ENCODE measurements around the gene CCDC183.
"Not testable (repeated sequence)": the region's sequence is repeated elsewhere in the genome, so short reads cannot be mapped to it uniquely, and the experiment has no call there.

The CCDC183 gene

DNA sequence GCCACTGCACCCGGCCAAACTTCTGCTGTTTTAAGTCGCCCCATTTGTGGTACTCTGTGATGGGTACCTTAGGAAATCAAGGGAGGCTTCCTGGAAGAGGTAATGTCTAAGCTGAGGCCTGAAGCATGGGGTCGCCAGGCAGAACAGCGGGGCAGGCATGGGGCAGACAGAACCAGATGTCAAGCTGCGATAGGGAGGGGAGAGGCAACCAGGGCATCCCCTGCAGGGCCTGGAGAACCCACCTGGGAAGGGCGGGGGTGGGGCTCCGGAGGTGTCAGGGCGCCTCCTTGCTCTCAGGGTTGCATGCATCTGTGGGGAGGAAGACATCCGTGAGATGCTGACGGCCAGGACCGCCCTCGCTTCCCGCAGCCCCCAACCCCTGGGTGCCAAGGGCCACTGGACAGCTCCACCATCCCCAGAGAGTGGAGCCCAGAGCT lies 34.6 kb upstream of the CCDC183 start:
- H3K4me1 ChIP-seq (ENCODE audit: control insufficient read depth in 1 of 2, insufficient read depth in 2 of 2, low read length in 2 of 2) = peaks cover 0 to 7% of the 10 kb centered on the region in 2 donors
- no peaks in the 10 kb centered on the region for H3K36me3 ChIP-seq (ENCODE audit: control insufficient read depth in 1 of 2, insufficient read depth in 2 of 2, low read length in 2 of 2)
- no peak overlapping the region for H3K27ac ChIP-seq (ENCODE audit: low read length)
- H3K9me3 ChIP-seq (ENCODE audit: control insufficient read depth in 1 of 2, low read length in 2 of 2) = no peaks in the 10 kb centered on the region
- H3K27me3 ChIP-seq (ENCODE audit: low read depth, low read length) = no peaks in the 10 kb centered on the region
- no peak overlapping the region for H3K4me3 ChIP-seq (ENCODE audit: low read depth in 1 of 2, low read length in 2 of 2)

DNA sequence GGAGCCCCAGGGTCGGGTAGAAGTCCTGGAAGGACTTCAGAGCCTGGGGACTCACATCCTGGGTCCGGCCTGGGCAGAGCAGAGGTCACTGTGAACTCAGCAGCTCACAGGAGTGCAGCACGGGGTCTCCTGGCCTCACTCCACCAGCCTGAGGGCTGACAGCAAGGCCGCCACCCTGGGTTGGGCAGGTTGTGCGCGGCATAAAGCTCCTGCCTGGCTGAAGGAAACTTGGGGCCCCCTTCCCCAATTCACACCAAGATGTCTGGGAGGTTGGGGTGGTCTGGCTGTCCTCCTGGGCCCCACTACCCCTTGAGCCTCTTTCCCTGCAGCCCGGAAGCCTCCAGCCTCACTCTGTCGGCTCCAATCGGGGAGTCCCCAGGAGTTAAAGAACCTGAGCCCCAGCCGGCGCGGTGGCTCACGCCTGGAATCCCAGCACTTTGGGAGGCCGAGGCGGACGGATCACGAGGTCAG lies 33.9 kb upstream of the CCDC183 start:
- Histone ChIP-seq H3K27ac (ENCODE audit: low read length) (no peak overlapping the region), H3K9me3 (ENCODE audit: control insufficient read depth in 1 of 2, low read length in 2 of 2) (no peaks in the 10 kb centered on the region), H3K36me3 (ENCODE audit: control insufficient read depth in 1 of 2, insufficient read depth in 2 of 2, low read length in 2 of 2) (no peaks in the 10 kb centered on the region), H3K27me3 (ENCODE audit: low read depth, low read length) (no peaks in the 10 kb centered on the region), H3K4me1 (ENCODE audit: control insufficient read depth in 1 of 2, insufficient read depth in 2 of 2, low read length in 2 of 2) (peaks cover 0 to 7% of the 10 kb centered on the region in 2 donors), H3K4me3 (ENCODE audit: low read depth in 1 of 2, low read length in 2 of 2) (no peak overlapping the region)

DNA sequence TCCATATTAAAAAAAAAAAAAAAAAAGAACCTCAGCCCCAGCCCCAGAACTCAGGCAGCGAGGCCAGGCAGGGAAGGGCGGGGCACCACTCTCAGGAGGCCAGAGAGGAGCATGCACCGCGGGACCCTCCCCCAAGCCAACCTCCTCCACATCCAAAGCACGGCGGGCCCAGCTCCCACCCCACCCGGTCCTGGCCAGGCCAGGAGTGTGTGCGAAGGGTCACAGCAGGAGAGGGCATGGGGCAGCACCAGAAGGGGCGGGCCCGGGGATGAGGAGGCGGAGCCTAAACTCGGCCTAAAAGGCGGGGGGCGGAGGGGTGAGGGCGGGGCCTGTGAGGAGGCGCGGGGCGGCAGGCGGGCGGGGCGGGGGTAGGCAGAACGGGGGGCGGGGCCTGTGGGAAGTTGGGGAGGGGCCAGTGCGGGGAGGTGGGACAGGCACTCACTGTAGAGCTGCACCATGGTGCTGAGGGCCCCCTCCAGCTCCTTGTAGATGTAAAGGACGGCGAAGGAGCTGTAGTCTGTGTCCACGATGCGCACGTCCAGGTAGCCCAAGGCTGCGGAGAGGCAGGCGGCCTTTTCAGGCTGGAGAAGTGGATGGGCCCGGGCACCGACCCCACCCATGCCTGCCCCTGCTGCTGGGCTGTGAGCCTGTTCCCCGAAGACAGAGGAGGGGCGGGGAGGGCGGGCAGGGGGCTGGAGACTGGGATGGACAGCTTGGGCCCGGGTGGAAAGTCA lies 33.1 kb upstream of the CCDC183 start:
- no peaks in the 10 kb centered on the region for H3K36me3 ChIP-seq (ENCODE audit: control insufficient read depth in 1 of 2, insufficient read depth in 2 of 2, low read length in 2 of 2)
- no peaks in the 10 kb centered on the region for H3K27me3 ChIP-seq (ENCODE audit: low read depth, low read length)
- no peak overlapping the region for H3K4me3 ChIP-seq (ENCODE audit: low read depth in 1 of 2, low read length in 2 of 2)
- peaks cover 0 to 7% of the 10 kb centered on the region in 2 donors for H3K4me1 ChIP-seq (ENCODE audit: control insufficient read depth in 1 of 2, insufficient read depth in 2 of 2, low read length in 2 of 2)
- H3K27ac ChIP-seq (ENCODE audit: low read length) = no peak overlapping the region
- H3K9me3 ChIP-seq (ENCODE audit: control insufficient read depth in 1 of 2, low read length in 2 of 2) = no peaks in the 10 kb centered on the region

DNA sequence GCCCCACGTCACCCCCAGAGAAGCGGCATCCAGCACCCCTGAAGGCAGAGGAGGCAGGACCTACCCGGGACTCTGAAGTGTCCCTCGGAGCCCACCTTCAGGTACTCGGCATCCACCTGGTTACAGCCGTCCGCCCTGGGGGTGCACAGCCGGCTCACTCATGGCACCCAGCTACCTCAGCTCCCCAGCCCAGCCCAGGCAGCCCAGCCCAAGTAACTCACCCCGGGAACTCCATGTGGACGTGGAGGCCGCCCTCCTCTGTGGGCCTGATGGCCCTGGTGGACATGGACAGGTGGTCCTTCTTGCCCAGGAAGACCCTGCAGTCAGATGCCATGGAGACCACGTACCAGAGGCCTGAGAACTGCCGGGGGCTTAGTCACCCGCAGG lies 32.5 kb upstream of the CCDC183 start:
- Histone ChIP-seq H3K27me3 (ENCODE audit: low read depth, low read length) (no peaks in the 10 kb centered on the region), H3K9me3 (ENCODE audit: control insufficient read depth in 1 of 2, low read length in 2 of 2) (no peaks in the 10 kb centered on the region), H3K36me3 (ENCODE audit: control insufficient read depth in 1 of 2, insufficient read depth in 2 of 2, low read length in 2 of 2) (no peaks in the 10 kb centered on the region), H3K27ac (ENCODE audit: low read length) (no peak overlapping the region), H3K4me3 (ENCODE audit: low read depth in 1 of 2, low read length in 2 of 2) (no peak overlapping the region), H3K4me1 (ENCODE audit: control insufficient read depth in 1 of 2, insufficient read depth in 2 of 2, low read length in 2 of 2) (peaks cover 0 to 7% of the 10 kb centered on the region in 2 donors)

DNA sequence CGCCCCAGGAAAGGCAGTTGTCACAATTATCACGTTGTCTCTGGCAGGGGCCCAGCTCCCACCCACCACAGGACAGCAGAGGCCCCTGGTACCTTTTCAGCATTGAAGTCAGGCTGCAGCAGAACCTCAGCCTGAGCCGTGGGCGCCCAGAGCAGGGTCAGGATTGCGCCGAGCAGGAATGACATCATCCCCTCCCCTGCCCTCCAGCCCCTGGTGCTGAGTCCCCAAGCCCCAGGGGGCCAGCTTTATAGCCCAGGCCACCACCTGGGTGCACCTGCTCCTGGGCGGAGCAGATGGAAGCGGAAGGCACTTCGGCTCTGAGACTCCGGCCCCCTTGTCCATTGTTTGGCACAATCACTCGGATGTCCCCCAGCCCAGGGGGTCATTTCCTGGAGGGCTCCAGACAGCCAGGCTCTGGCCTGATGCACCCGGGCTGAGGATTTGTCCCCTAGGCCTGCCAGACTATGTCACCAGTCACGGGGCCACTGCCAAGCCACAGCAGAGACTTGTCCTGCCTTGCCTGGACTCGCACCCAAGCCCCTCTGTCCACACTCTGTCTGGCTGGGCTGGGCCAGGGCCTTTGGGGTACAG lies 31.7 kb upstream of the CCDC183 start, which contains the start of gene LCN15:
Gene LCN15 (minus strand): TSS at position 218 of the 591 bp plus-strand sequence. CDS start 30 bp downstream, at position 188.
- no peak within 1 kb of the TSS for H3K27ac ChIP-seq (ENCODE audit: low read length)
- no peaks in the 10 kb centered on the region for H3K27me3 ChIP-seq (ENCODE audit: low read depth, low read length)
- no peaks in the 10 kb centered on the region for H3K9me3 ChIP-seq (ENCODE audit: control insufficient read depth in 1 of 2, low read length in 2 of 2)
- H3K4me1 ChIP-seq (ENCODE audit: control insufficient read depth in 1 of 2, insufficient read depth in 2 of 2, low read length in 2 of 2) = peaks cover 0 to 7% of the 10 kb centered on the region in 2 donors
- H3K36me3 ChIP-seq (ENCODE audit: control insufficient read depth in 1 of 2, insufficient read depth in 2 of 2, low read length in 2 of 2) = no peaks in the 10 kb centered on the region
- no peak within 1 kb of the TSS for H3K4me3 ChIP-seq (ENCODE audit: low read depth in 1 of 2, low read length in 2 of 2)

DNA sequence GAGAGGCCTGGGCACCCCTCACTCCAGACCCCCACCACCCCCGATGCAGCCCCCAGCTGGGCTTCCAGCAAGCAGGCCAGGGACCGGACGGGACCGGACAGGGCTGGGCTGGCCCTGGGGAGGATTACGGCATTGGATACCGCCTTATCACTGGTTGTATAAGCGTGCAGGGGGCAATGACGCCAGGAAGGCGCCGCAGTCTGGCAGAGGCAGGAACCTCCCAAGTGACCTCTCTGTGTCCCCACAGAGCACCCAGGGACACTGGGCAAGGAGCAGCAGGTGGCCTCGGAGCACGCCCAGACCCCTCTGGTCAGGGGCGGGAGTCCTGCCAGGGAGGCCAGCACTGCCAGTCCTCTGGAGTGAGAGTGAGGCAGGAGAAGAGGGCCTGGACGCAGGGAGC lies 31.1 kb upstream of the CCDC183 start:
- no peaks in the 10 kb centered on the region for H3K9me3 ChIP-seq (ENCODE audit: control insufficient read depth in 1 of 2, low read length in 2 of 2)
- no peaks in the 10 kb centered on the region for H3K36me3 ChIP-seq (ENCODE audit: control insufficient read depth in 1 of 2, insufficient read depth in 2 of 2, low read length in 2 of 2)
- peaks cover 0 to 7% of the 10 kb centered on the region in 2 donors for H3K4me1 ChIP-seq (ENCODE audit: control insufficient read depth in 1 of 2, insufficient read depth in 2 of 2, low read length in 2 of 2)
- H3K27ac ChIP-seq (ENCODE audit: low read length) = no peak overlapping the region
- no peak overlapping the region for H3K4me3 ChIP-seq (ENCODE audit: low read depth in 1 of 2, low read length in 2 of 2)
- H3K27me3 ChIP-seq (ENCODE audit: low read depth, low read length) = no peaks in the 10 kb centered on the region

DNA sequence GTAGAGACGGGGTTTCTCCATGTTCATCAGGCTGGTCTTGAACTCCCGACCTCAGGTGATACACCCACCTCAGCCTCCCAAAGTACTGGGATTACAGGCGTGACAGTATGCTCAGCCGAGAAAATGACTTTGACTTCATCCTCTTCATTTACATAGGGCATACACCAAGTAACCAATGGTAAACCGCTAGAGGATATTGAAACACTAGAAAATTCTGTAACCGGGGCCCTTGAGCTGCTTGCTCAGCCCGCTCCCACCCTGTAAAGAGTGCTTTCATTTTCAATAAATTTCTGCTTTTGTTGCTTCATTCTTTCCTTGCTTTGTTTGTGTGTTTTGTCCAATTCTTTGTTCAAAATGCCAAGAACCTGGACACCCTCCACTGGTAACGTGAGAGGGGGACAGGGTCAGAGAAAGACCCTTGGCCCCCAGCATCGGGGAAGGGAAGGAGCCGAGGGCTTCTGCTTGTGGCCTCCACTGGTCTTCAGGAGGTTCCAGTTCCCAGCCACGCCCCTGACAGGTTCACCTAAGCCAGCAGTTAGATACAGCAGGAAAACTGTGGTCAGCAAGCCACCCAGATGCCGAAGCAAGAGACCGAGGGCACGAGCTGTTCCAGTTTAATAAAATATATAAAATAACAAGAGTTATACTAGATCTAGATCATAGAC lies 30.3 kb upstream of the CCDC183 start:
- H3K27ac ChIP-seq (ENCODE audit: low read length); H3K9me3 ChIP-seq (ENCODE audit: control insufficient read depth in 1 of 2, low read length in 2 of 2); H3K36me3 ChIP-seq (ENCODE audit: control insufficient read depth in 1 of 2, insufficient read depth in 2 of 2, low read length in 2 of 2); H3K27me3 ChIP-seq (ENCODE audit: low read depth, low read length); H3K4me3 ChIP-seq (ENCODE audit: low read depth in 1 of 2, low read length in 2 of 2); H3K4me1 ChIP-seq (ENCODE audit: control insufficient read depth in 1 of 2, insufficient read depth in 2 of 2, low read length in 2 of 2): not testable (repeated sequence)

DNA sequence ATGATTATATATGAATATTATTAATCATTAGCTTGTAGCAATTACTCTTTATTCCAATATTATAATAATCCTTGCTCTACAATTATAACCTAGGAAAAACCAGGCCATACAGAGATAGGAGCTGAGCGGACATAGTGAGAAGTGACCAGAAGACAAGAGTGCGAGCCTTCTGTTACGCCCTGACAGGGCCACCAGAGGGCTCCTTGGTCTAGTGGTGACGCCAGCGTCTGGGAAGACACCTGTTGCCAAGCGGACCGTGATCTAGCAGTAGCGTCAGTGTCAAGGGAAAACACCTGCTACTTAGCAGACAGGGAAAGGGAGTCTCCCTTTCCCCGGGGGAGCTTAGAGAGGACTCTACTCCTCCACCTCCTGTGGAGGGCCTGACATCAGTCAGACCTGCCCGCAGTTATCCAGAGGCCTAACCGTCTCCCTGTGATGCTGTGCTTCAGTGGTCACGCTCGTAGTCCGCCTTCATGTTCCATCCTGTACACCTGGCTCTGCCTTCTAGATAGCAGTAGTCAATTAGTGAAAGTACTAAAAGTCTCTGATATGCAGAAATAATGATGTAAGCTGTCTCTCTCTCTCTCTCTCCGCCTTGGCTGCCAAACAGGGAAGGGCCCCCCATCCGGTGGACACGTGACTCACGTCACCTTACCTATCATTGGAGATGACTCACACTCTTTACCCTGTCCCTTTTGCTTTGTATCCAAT lies 29.6 kb upstream of the CCDC183 start:
- not testable (repeated sequence) for H3K4me1 ChIP-seq (ENCODE audit: control insufficient read depth in 1 of 2, insufficient read depth in 2 of 2, low read length in 2 of 2); H3K27ac ChIP-seq (ENCODE audit: low read length); H3K4me3 ChIP-seq (ENCODE audit: low read depth in 1 of 2, low read length in 2 of 2); H3K9me3 ChIP-seq (ENCODE audit: control insufficient read depth in 1 of 2, low read length in 2 of 2); H3K27me3 ChIP-seq (ENCODE audit: low read depth, low read length); H3K36me3 ChIP-seq (ENCODE audit: control insufficient read depth in 1 of 2, insufficient read depth in 2 of 2, low read length in 2 of 2)

DNA sequence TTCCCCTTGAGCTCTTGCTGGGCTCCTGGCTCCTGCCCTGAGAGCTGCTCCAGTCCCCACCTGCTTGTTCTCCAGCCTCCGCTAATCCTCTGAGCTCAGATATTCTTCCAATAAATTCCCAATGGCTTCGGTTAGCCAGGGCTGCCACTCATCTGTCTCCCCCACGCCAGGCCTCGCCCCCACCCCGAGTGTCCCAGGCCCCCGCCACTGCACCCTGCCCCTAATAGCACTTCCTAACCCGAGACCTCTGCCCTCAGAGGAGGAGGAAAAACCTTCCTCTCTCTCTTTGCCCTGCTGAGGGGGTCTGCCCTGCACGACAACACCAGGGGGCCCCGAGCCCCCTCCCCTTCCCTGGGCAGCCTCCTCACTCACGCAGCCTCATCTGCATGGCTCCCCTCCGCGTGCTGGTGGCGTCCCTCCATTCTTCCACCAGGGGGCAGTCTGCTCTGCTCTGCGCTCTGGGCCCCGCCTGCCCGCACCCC lies 26.4 kb upstream of the CCDC183 start:
- no peaks in the 10 kb centered on the region for H3K36me3 ChIP-seq (ENCODE audit: control insufficient read depth in 1 of 2, insufficient read depth in 2 of 2, low read length in 2 of 2)
- H3K4me3 ChIP-seq (ENCODE audit: low read depth in 1 of 2, low read length in 2 of 2) = no peak overlapping the region
- no peaks in the 10 kb centered on the region for H3K27me3 ChIP-seq (ENCODE audit: low read depth, low read length)
- H3K27ac ChIP-seq (ENCODE audit: low read length) = no peak overlapping the region
- H3K9me3 ChIP-seq (ENCODE audit: control insufficient read depth in 1 of 2, low read length in 2 of 2) = peaks cover 5 to 6% of the 10 kb centered on the region in 2 donors
- H3K4me1 ChIP-seq (ENCODE audit: control insufficient read depth in 1 of 2, insufficient read depth in 2 of 2, low read length in 2 of 2) = no peaks in the 10 kb centered on the region

DNA sequence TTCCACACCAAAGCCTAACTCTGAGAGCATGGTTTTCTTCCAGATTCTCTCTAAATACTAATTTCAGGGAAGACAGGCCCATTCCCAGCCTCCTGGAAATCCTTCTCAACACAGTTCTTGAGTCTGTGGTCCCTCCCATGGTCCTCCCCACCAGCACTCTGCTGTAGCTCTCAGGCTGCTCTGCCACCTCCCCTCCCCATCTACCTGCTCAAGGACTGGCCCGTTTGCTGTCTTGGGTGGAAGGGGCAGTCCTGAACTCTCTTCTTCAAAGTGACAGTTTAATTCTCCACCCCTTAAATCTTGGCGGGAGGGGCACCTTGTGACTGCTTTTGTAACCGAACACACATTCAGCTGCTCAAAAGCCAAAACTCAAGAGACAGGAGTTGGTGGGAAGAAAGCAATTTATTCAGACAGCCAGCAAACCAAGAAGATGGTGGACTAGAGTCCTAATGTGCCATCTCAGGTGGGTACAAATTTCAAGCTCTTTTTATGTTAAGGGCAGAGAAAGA lies 24.2 kb upstream of the CCDC183 start:
- H3K36me3 ChIP-seq (ENCODE audit: control insufficient read depth in 1 of 2, insufficient read depth in 2 of 2, low read length in 2 of 2) = no peaks in the 10 kb centered on the region
- no peaks in the 10 kb centered on the region for H3K27me3 ChIP-seq (ENCODE audit: low read depth, low read length)
- no peaks in the 10 kb centered on the region for H3K4me1 ChIP-seq (ENCODE audit: control insufficient read depth in 1 of 2, insufficient read depth in 2 of 2, low read length in 2 of 2)
- H3K9me3 ChIP-seq (ENCODE audit: control insufficient read depth in 1 of 2, low read length in 2 of 2) = peaks cover 5 to 6% of the 10 kb centered on the region in 2 donors
- H3K27ac ChIP-seq (ENCODE audit: low read length) = no peak overlapping the region
- H3K4me3 ChIP-seq (ENCODE audit: low read depth in 1 of 2, low read length in 2 of 2) = no peak overlapping the region
